Hypothalamus (tissue), 51 donors: ENCODE data around the gene CCDC70.
"Not testable (repeated sequence)": the region's sequence is repeated elsewhere in the genome, so short reads cannot be mapped to it uniquely, and the experiment has no call there.

Experiments used
- DNase-seq, 51 donors: peaks; one replicate each; lab custom pipeline; 2025; lab: John Stamatoyannopoulos, UW

CCDC70 gene

DNA sequence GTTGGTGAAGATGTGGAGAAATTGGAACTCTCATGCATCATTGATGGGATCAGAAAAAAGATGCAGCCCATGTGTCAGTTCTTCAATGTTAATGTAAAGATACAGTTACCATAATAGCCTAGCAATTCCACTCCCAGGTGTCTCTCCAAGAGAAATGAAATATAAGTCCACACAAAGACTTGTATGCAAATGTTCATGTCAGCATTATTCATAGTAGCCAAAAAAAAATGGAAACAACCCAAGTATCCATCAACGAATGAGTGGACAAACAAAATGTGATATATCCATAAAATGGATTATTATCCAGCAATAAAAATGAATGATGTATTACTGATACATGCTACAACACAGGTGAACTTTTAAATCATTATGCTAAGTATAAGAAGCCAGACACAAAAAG lies 38.7 kb downstream of the CCDC70 start:
- DNase-seq: no peak

DNA sequence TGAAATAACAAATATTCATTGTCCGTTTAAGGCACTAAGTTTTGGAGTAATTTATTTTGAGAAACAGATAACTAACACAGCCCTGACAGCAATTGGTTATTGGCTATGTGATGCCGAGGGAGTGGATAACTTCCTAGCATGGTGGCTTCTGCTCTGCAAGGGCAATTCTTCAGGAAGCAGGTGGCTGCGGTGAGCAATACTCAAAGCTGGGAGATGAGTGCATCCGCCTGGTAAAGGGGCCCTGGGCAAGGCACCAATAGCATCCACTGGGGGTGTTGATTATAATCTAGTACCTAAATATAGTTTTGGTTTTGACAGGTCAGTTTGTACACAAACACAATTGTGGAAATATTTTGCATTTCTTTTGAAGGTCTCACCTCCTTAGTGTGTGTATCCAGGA lies 41.0 kb downstream of the CCDC70 start:
- DNase-seq: no peak

DNA sequence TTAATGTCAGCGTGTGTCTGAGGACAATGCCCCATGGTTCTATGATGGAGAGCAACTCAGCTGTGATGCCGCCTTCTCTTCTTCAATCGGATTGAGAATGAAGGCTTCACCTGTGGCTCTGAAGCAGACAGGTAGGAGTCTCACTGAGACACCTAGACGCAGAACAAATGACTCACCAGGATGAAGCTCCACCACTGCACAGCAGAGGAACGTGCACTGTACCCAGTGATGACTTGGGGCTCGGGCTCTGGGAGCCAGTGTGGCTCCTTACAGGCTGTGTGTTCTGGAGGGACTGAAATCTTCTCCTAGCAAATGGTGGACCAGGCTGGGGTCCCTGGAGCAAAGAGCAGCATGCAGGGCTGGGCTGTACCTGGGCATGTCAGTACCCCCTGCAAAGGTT lies 44.0 kb downstream of the CCDC70 start:
- peak in 1 of 51 donors; percentile 24 for DNase-seq

DNA sequence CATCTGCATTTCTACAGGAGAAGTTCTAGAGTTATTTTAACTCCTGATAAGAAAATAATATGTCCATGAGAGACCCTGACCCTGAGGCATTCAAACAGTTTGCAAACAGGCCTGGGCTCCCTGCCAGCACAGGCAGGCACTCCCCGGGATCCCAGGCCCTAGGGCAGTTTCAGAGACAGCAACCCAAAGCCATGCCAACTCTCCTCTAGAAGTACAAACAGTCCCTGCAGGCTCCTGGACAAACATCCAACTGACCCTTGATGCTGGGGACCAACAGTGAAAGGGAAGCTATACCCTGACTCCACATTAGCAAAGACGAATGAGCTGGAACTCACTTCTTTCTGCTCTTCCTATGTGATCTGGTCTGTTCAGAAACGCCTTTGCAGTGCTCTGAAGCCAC lies 44.8 kb downstream of the CCDC70 start:
- peak in 7 of 51 donors; percentile 2 to 25 (median 5) for DNase-seq

DNA sequence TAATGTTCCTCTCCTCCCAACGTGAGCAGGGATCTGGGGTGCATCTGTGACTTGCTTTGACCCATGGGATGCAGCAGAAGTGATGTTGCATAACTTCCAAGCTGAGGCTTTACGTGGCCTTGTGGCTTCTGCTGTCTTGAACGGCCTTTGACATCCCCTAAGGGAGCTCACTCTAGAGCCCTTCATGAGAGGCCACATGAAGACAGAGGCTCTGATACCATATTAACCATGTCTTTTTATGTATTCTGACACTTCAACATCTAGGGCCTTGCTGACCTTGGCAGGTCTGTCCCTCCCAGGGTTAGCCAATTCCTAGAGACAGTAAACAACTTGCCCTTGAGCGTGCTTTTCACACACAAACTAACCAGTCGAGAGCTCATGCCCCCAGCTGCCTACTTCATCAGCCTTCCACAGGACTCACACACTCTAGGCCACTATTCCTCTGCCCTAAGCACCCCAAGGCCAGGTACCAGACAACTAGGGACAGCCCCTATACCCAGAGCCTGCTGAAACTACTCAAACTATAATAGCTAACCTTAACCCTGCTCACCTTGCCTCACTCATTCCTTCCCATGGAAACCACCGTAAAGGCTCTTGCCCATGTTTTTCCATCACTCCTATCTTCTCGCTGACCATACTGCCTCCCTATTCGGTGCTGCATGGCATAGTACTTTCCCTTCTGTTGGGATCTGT lies 45.4 kb downstream of the CCDC70 start:
- DNase-seq: no peak

DNA sequence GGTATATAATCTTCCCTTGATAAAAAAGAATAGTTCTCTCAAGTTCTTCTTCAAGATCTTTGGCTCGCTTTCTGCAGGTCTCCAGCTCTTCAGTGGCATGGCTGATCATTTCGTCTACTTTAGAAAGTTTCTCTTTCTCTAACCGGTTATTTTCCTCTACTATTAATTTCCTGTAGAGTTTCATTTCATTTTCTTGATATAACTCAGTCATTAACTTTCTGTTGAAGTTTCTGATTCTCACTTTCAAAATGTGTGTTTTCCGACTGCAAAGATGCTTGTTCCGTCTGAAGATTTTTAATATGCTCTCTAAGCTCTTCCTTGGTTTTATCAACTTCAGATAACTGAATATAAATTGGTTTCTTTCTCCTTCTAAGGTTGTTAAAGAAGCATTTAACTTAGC lies 47.5 kb downstream of the CCDC70 start:
- not testable (repeated sequence) for DNase-seq

DNA sequence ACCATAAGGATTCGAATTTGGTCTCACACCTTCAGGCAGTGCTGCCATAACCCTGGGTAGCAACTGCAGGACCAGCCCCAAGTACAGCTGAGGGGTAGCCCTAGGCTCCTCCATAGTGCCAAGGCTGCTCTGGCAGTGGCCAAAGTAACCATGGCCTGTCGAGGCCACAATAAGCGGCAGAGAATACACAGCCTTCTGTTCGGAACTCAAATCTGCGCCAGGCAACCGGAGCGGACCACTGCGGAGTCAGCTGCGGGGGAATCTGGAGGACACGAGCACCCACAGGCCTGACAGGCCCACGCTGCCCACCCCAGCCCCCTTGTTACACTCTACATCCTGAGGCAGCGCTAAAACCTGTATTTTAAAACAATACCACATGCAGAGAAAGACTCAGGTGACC lies 48.7 kb downstream of the CCDC70 start:
- DNase-seq: no peak

DNA sequence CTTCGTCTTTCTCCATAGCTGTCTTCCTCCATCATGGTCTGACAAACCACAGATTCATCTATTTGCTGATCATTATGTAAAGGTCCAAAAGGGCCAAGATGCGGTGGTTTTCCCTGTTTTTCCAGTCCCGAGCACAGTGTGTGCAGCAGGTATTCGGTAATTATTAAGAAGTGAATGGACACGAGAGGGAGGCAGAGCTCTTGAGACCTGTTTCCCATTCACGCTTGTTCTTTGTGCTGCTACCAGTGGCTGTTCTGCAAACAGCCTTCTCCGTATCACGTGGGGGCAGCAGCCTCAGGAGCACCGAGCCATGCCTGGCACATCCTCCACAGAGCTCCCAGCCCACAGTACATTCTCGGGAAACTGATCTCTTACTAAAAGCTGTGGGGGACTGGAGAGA lies 50.3 kb downstream of the CCDC70 start:
- DNase-seq: peak in 40 of 51 donors; percentile 5 to 78 (median 49)

DNA sequence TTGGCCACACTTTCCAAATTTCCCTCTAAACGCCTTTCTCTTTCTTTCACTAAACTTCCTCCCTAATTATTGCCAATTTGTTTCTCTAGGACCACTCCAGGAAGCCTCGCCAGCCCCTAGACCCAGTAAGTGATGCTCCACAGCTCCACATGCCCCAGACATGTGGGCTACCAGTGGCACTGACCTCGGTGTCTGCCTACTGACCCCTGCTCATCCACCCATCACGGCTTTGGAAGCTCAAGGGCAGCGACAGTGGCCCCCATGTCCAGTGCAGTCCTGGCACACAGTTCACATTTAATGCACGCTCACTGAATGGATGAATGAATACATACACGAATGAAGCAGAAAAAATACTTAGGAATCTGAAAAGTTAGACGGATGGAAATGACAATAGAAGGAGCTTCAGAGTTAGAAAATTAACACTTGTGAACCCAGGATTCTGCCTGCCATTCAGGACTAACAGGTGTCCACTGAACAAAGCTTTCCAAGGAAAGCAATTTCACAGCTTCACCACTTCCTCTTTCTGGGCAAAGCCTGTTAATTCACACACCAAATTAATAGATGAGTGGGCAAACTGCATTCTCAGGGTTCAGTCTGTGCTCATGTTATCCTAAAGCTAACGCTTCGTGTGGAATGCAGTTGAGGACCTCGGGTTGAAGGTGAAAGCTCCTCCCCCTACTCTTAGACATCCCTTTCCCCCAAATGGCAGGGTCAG lies 50.9 kb downstream of the CCDC70 start:
- no peak for DNase-seq

DNA sequence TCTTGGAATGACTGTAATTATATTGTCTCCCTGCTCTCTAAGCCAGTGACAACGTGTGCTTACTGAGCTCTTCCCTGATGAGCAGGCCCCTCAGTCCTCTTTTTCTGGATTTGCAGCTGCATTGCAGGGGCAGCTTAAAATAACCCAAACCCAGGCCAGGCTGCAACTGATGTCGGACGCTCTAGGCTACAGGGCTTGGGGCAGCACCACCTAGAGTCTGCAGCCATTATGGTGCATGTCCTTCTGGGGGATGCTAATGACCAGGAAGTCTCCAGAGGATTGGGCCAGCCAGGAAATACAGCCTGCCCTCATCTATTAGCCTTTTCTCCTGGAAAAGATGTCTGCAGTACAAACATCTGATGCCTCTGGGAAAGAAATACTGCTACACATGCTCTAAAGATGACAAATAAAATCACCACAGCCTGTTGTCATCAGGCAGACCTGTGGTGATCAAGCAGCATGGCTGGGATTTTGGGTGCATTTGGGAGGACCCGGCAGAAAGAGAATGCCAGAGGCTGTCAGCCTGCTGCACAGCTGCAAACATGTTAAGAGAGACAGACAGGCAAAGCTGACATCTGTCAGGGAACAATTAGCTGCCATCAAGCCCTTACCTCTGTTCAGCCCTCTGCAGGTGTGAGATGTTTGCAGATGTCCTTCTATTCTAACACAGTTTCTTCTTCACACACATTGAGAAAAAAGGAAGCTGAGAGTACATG lies 51.8 kb downstream of the CCDC70 start:
- DNase-seq: peak in 10 of 51 donors; percentile 4 to 43 (median 22)

DNA sequence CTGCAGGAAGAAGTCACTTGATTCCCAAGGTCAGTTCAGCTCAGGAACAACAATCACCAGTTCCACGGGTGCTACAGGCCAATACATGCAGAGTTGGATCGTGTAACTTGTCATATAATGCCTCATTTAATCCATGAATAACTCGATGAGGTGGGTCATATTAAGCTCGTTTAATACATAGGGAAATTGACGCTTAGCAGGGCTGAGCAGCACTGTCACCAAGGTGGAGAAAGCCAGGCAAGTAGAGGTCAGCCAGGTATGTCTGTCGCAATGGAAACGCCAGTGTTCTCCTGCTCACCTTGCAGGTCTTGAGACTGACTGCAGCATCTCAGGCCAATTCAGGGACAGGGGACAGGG lies 52.3 kb downstream of the CCDC70 start:
- DNase-seq: no peak
